Thyroid gland (tissue), 4 donors: Measurements from ENCODE around the gene SLC51A. TPM values are rescaled to one million over a fixed set of nuclear protein-coding genes. Genes with fewer than 3 reads are reported as not detected.
A peak's percentile ranks its signal among the peaks of the same experiment; 100 is the strongest.
"Not testable (repeated sequence)": the region's sequence is repeated elsewhere in the genome, so short reads cannot be mapped to it uniquely, and the experiment has no call there.

Source experiments
- DNase-seq, 2 donors: peaks; one replicate each; pipeline ENCODE4 v3.0.0-alpha.2; 2019
- H3K27ac ChIP-seq, 3 donors: fragments of 200-600 bp; sonication (generic); 1 replicate in 2 of 3; 2 replicates in 1 of 3; pipeline ENCODE4 v1.5.1; 2016 to 2019; ENCODE audit warnings: mild to moderate bottlenecking in 1 of 3, moderate library complexity in 1 of 3
- H3K27me3 ChIP-seq: fragments of 200-600 bp; sonication (generic); one replicate; pipeline ENCODE4 v1.5.1; 2019
- H3K36me3 ChIP-seq, 2 donors: fragments of 200-600 bp; sonication (generic); one replicate each; pipeline ENCODE4 v1.5.1; 2016 to 2019
- H3K4me1 ChIP-seq, 2 donors: fragments of 200-600 bp; sonication (generic); one replicate each; pipeline ENCODE4 v1.5.1; 2017 to 2019
- H3K4me3 ChIP-seq, 3 donors: fragments of 200-600 bp; sonication (generic); replicated peaks in 1 of 3; 1 replicate in 2 of 3; 2 replicates in 1 of 3; pipeline ENCODE4 v1.5.1; 2016; ENCODE audit warnings: mild to moderate bottlenecking in 1 of 3
- H3K9me3 ChIP-seq: fragments of 200-600 bp; sonication (generic); one replicate; pipeline ENCODE4 v1.5.1; 2017
- CTCF ChIP-seq, 6 experiments: fragments of 200-600 bp in 3 of 6; fragments of 450-650 bp in 3 of 6; sonication (generic) in 3 of 6; IDR thresholded peaks; one replicate each; pipeline ENCODE4 v1.5.1; 2016 to 2019; ENCODE audit warnings: antibody characterized with exemption in 6 of 6, mild to moderate bottlenecking in 2 of 6, inconsistent platforms in 1 of 6, moderate library complexity in 1 of 6
- POLR2A ChIP-seq, 2 donors: fragments of 450-650 bp; IDR thresholded peaks; one replicate each; pipeline ENCODE4 v1.6.1; 2017; ENCODE audit warnings: antibody characterized with exemption in 2 of 2, mild to moderate bottlenecking in 2 of 2, moderate library complexity in 1 of 2
- WGBS, 2 donors: methylation state at CpG; one replicate each; pipeline ENCODE4 v1.1.5; 2017; 5-methylcytosine and 5-hydroxymethylcytosine counted together
- intact Hi-C: fragments of 100-400 bp; cut with DNase I; formaldehyde crosslinking; loops from one replicate; pipeline ENCODE4 v1.15.1; 2023
- total RNA-seq, 4 donors: library from RNA; depleted of rRNA; stranded (reverse); fragments of >200 nt; gene quantifications; one replicate each; pipeline ENCODE4 v1.2.3, GENCODE V29; 2016

The SLC51A gene
- total RNA-seq, 4 donors from 2014 or later, result 0.56 to 0.63 TPM; not detected in 2

- intact Hi-C loops, result no loop called here
- WGBS, 2 donors, result 36 to 57% methylated on average over 21 of the region's 21 CpGs
- DNase-seq, result no peak
- TF ChIP-seq POLR2A (IDR thresholded peaks at IDR 0.05), result no peak
- no peak for TF ChIP-seq CTCF (IDR thresholded peaks at IDR 0.05)
- H3K36me3 ChIP-seq, result no peaks in the 10 kb centered on the region
- no peak overlapping the region for H3K27ac ChIP-seq
- H3K27me3 ChIP-seq, result no peaks in the 10 kb centered on the region
- no peaks in the 10 kb centered on the region for H3K4me1 ChIP-seq
- no peak overlapping the region for H3K4me3 ChIP-seq
- no peaks in the 10 kb centered on the region for H3K9me3 ChIP-seq
Observed at GRCh38 chr3:196202516-196202970, 13.8 kb upstream of the SLC51A start.

- Histone ChIP-seq H3K27me3 (no peaks in the 10 kb centered on the region), H3K4me3 (no peak overlapping the region), H3K36me3 (no peaks in the 10 kb centered on the region), H3K4me1 (no peaks in the 10 kb centered on the region), H3K9me3 (no peaks in the 10 kb centered on the region), H3K27ac (no peak overlapping the region)
- intact Hi-C loops, result no loop called here
- DNase-seq, result no peak
- WGBS, 2 donors, result 80 to 92% methylated on average over 3 of the region's 3 CpGs
- TF ChIP-seq CTCF (IDR thresholded peaks at IDR 0.05), result no peak
- no peak for TF ChIP-seq POLR2A (IDR thresholded peaks at IDR 0.05)
Observed at GRCh38 chr3:196203846-196204245, 12.5 kb upstream of the SLC51A start.

- DNase-seq, intact Hi-C loops, H3K4me1 ChIP-seq, H3K27ac ChIP-seq, H3K4me3 ChIP-seq, H3K36me3 ChIP-seq, H3K27me3 ChIP-seq, H3K9me3 ChIP-seq: not testable (repeated sequence)
- WGBS, 2 donors, result 84 to 88% methylated on average over 9 of the region's 9 CpGs
Observed at GRCh38 chr3:196205442-196206205, 10.7 kb upstream of the SLC51A start.

- no peaks in the 10 kb centered on the region for H3K36me3 ChIP-seq
- TF ChIP-seq CTCF (IDR thresholded peaks at IDR 0.05) (no peak), POLR2A (IDR thresholded peaks at IDR 0.05) (no peak)
- no peaks in the 10 kb centered on the region for H3K27me3 ChIP-seq
- no peak overlapping the region for H3K27ac ChIP-seq
- intact Hi-C loops, result no loop called here
- WGBS, 2 donors, result 37 to 87% methylated on average over 4 to 12 of the region's 70 CpGs
- DNase-seq, result no peak
- no peak overlapping the region for H3K4me3 ChIP-seq
- H3K4me1 ChIP-seq, result no peaks in the 10 kb centered on the region
- no peaks in the 10 kb centered on the region for H3K9me3 ChIP-seq
Observed at GRCh38 chr3:196207159-196207832, 9.0 kb upstream of the SLC51A start.

GRCh38 chr3:196207833-196208607 lies 8.3 kb upstream of the SLC51A start:
- TF ChIP-seq POLR2A (IDR thresholded peaks at IDR 0.05) (no peak), CTCF (IDR thresholded peaks at IDR 0.05) (no peak)

More at GRCh38 chr3:196207833-196208607, 8.3 kb upstream of the SLC51A start:
- 31 to 44% methylated on average over 40 to 41 of the region's 49 CpGs for WGBS, 2 donors
- intact Hi-C loops, result no loop called here
- Histone ChIP-seq H3K9me3 (no peaks in the 10 kb centered on the region), H3K4me1 (no peaks in the 10 kb centered on the region), H3K27ac (no peak overlapping the region), H3K27me3 (no peaks in the 10 kb centered on the region), H3K4me3 (no peak overlapping the region), H3K36me3 (no peaks in the 10 kb centered on the region)
- DNase-seq, result peak in 1 of 2 donors; percentile 25
